ENCODE results near the gene C5AR1.

GRCh38 chr19:47313754-47314295 is 4.2 kb downstream of the C5AR1 start:
- TF ChIP-seq CTCF (IDR thresholded peaks at IDR 0.05) (no peak), POLR2A (IDR thresholded peaks at IDR 0.05) (no peak)

Data from Peyer's patch (tissue), 4 donors.